HG03565 (cell line): Measurements from ENCODE around the gene REC8.

ENCODE experiments used
- ATAC-seq: cut with Tn5 transposase; IDR thresholded peaks from one replicate; pipeline ENCODE4 v1.9.1; 2021; ENCODE audit warnings: mild to moderate bottlenecking, moderate library complexity; ENCODE audit not compliant: unreplicated experiment

The REC8 gene, protein sequence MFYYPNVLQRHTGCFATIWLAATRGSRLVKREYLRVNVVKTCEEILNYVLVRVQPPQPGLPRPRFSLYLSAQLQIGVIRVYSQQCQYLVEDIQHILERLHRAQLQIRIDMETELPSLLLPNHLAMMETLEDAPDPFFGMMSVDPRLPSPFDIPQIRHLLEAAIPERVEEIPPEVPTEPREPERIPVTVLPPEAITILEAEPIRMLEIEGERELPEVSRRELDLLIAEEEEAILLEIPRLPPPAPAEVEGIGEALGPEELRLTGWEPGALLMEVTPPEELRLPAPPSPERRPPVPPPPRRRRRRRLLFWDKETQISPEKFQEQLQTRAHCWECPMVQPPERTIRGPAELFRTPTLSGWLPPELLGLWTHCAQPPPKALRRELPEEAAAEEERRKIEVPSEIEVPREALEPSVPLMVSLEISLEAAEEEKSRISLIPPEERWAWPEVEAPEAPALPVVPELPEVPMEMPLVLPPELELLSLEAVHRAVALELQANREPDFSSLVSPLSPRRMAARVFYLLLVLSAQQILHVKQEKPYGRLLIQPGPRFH

DNA sequence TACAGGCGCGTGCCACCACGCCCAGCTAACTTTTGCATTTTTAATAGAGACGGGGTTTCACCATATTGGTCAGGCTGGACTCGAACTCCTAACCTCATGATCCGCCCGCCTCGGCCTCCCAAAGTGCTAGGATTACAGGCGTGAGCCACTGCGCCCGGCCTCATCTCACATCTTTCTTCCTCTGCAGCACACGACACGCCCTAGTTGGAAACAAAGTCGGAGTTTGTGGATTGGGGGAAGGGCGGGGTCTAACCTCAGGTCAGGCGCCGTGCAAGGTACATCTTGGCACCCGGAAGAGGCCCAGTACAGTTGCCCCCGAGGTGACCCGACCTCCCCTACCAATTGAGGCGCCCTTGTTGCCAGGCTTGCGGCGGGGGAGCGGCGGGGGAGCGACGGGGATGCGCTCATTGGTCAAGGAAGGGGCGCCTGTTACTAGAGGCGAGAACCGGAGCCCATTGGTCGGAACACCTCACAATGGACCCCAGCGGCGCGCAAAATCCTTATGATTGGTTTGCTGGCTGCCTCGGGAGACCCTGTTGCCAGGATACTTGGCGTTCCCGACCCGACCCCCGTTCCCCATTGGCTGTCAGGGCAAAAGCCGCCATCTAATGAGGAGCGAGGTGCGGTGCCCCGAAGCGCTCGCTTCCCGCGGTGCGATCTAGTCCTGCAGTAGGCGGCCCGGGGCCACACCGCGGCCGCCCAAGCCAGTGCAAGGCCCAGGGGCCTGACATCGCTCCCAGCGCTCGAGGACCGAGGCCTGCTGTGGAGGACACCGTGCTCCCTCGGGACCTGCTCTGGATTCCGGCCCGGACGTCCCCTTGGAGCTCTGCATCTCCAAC is at the start of gene REC8:
Gene REC8 (plus strand): TSS at position 659 of the 839 bp plus-strand sequence. CDS start 473 bp downstream, outside the sequence.
- peak; percentile 67 for ATAC-seq

DNA sequence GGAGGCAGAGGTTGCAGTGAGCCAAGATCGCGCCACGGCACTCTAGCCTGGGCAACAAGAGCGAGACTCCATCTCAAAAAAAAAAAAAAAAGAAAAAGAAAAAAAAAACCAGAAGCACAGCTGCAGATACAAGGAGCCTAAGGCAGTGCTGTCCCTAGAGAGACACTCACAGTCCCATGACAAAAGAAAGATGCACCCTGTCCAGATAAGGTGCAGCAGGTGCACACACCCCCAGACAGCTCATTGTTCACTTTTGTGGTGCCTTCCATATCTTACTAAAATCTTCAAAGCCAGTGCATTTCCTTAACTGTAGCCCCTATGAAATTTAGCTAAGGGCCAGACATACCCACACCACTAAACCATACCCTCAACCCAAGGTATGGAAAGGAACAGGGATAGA is 49.5 kb upstream of the REC8 start:
- no peak for ATAC-seq

DNA sequence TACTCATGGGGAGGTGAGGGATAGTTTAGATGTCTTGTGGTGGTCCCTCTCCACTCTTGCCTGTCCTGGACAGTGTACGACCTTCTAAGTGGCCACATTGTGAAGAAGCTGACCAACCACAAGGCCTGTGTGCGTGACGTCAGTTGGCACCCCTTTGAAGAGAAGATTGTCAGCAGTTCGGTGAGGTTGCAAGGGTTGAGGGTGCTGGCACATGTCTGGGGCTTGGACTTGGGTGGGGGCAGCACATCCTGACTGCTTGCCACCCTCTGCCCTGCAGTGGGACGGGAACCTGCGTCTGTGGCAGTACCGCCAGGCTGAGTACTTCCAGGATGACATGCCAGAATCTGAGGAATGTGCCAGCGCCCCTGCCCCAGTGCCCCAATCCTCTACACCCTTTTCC is 49.0 kb upstream of the REC8 start:
- ATAC-seq: no peak

DNA sequence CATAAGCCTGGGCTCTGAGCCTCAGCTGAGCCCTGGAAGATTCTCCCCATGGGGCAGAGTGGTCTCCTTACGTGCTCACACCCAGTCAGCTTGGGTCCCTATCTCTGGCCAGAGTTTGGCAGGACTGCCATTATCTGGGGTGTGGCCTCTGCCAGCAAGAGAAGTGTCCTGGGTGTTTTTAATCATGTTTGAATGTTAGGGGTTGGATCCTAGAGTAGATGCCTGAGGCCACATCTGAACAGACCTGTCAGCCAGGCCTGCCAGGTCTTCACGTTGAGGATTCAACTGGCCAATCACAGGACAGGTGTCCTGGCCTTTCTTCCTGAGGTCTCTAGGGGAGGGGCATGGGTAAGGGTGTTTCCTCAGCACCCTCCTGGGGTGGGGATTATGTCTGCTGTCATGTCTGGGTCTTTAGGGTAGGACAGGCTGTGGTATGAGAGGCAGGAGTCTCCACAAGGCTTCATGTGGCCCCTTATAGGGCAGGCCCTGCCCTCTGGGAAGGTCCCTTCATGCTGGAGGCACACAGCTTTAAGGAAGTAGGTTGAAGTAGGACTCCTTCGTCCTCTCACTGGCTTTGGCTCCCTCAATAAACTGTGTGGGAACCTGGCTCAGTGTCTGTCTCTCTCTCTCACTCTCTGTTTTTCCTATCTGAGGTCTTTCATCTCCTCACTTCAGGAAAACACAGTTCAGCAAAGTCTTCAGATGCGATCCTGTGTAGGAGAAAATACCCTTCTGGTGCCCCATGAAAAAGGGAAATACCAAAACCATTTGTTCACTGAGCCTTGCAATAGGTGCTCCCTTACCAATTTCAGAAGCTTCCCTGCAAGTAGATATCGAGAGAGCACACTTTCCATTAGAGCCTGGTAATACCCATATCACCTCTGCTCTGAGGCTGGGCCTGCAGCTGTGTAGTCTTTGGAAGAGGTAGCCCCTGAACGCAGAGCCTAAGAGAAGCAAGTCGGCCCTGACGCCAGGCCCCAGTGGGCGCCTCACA is 48.2 kb upstream of the REC8 start:
- peak; percentile 49 for ATAC-seq

DNA sequence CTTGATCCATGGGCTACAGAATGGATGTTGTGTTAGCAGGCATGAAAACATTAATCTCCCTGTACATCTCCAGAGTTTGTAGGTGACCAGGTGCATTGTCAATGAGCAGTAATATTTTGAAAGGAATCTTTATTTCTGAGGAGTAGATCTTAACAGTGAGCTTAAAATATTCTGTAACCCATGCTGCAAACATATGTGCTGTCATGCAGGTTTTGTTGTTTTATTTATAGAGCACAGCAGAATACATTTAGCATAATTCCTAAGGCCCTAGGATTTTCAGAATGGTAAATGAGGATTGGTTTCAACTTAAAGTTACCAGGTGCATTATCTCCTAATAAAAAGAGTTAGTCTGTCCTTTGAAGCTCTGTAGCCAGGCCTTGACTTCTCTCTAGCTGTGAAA is 44.9 kb upstream of the REC8 start:
- no peak for ATAC-seq

DNA sequence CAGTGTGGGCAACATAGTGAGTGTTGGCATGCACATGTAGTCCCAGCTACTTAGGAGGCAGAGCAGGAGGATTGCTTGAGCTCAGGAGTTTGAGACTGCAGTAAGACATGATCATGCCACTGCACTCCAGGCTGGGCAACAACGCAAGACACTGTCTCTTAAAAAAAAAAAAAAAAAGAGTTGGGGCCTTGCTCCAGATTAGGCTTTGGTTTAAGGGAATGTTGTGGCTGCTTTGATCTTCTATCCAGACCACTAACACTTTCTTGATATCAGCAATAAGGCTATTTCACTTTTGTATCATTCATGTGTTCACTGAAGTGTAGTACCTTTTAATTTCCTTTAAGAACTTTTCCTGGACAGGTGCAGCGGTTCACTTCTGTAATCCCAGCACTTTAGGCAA is 44.2 kb upstream of the REC8 start:
- no peak for ATAC-seq

DNA sequence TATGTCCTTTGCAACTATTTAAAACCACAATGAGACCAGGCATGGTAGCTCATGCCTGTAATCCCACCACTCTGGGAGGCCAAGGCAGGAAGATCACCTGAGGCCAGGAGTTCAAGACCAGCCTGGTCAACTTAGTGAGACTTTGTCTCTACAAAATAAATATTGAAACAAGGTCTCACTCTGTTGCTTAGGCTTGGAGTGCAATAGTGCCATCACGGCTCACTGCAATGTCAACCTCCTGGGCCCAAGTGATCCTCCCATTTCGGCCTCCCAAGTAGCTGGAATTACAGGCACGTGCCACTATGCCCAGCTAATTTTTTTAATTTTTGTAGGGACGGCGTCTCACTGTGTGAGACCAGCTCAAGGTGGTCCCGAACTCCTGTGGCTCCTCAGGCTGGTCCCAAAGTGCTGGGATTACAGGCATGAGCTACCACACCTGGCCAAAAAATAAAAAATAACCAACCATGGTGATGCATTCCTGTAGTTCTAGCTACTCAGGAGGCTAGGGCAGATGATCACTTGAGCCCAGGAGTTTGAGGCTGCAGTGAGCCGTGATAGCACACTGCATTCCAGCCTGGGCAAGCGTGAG is 42.4 kb upstream of the REC8 start:
- ATAC-seq: no peak

DNA sequence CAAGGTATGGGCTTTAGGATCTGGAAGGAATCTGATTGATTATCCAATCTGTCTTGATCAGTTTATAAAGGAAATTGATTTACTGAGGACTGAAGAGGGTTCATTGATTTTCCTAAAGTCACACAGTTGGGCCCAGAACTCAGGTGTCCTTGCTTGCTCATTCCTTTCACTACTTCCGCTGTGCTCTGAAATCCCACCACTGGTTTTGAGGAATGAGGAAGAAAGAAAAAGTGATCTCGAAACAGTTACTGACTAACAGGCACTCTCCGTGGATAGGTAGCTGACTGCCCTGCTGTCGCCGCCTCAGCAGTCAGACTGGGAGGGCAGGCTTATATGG is 41.5 kb upstream of the REC8 start, which contains the start of gene FITM1:
Gene FITM1 (plus strand): TSS at position 280 of the 337 bp plus-strand sequence. CDS start 905 bp downstream, outside the sequence.
- no peak for ATAC-seq

DNA sequence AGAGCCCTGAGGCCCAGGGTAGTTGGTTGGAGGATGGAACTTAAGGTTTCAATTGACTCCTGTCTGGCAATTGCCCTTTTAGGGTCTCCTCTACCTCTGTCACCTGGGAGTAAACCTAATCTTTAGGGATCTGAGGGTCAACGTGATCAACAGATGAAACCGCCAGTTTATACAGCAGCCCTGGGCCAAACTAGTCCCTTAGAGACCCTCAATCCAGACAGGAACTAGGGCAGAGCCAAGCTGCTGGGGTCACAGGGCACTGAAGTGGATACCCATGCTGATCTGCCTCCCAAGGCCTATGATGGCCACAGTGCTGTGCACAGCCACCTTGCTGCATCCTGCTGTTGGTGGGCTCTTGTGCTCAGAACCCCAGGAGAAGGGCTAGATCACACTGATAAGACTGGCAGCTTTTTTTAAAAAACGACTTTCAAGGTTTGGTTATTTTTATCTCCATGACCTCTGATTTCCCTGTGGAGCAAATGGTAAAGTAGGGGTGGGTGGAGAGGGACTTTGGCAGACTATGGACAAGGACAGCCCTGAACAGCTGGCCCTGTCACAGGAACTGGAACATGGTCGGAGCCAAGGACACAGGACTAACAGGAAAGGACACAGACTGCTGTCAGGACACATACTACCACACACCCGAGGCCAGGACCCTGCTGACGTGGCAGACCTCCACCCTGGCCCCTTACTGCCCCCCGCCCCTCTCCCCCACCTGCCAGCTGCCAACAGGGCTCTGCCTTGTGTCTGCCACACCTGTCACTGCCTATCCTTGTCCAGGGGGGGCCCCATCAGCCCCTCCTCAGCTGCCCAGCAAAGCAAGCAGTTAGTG is 40.9 kb upstream of the REC8 start:
- ATAC-seq: no peak

DNA sequence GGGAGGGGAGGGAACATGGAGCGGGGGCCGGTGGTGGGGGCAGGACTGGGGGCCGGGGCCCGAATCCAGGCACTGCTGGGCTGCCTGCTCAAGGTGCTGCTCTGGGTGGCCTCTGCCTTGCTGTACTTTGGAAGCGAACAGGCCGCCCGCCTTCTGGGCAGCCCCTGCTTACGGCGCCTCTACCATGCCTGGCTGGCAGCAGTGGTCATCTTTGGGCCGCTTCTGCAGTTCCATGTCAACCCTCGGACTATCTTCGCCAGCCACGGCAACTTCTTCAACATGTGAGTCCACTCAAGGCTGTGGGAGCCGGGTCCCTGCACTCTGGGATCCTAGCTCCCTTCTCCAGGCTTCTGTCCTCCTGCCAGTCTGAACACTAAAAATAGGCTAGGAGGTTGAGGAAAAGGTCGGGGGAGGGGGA is 40.3 kb upstream of the REC8 start:
- no peak for ATAC-seq

DNA sequence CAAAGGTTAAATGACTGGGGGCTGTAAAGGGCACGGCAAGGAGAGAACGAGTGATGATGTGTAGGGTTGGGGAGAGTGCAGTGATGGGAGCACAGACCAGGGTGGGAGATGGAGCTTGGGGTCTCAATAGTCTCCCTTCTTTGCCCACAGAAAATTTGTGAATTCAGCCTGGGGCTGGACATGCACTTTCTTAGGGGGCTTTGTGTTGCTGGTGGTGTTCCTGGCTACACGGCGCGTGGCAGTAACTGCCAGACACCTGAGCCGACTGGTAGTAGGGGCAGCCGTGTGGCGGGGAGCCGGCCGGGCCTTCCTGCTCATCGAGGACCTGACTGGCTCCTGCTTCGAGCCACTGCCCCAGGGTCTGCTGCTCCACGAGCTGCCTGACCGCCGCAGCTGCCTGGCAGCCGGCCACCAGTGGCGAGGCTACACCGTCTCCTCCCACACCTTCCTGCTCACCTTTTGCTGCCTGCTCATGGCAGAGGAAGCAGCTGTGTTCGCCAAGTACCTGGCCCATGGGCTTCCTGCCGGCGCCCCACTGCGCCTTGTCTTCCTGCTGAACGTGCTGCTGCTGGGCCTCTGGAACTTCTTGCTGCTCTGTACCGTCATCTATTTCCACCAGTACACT is 39.7 kb upstream of the REC8 start:
- no peak for ATAC-seq

DNA sequence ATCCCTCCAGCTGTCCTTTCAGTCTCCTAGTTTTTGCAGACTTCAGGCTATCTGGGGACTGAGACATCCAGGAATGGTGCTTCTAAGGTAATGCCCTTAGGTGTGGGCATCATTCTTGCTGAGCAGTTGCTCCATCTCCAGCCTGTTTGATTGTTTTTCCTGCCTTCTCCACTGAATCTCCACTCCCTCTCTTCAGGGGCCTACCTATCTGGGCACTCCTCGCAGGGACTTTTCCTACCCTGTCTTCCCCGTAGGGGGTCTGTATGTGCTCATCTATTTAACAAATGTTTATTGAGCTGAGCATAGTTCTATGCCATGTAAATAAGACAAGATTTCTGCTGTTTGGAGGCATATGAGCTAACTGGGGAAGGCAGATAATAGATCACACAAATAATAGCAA is 38.9 kb upstream of the REC8 start:
- ATAC-seq: no peak

DNA sequence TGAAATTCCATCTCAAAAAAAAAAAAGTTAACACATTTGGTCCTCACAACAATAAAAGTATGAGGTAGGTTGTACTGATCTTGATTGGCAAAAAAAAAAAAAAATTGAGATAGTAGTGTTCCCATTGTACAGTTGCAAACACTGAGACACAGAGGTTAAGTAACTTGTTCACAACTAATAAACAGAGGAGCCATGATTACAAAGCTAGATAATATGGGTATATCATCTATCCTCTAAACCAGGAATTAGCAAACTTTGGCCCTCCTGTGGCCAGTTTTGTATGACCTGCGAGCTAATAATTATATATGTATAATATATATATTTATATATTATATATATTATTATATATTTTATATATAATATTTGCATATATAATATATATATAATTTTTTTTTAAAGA is 38.1 kb upstream of the REC8 start:
- no peak for ATAC-seq

DNA sequence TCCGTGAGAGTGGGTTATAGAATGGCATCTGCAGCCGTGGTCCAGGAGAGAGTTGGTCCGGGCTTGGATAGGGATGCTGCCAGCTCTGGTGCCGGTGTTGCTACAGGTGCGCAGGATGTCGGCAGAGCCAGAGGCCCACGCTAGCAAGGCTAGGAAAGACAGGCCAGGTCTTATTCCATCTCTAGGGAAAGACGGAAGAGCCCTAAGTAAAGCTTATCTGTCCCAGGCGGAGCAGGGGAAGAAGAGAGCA is 36.4 kb upstream of the REC8 start:
- no peak for ATAC-seq

DNA sequence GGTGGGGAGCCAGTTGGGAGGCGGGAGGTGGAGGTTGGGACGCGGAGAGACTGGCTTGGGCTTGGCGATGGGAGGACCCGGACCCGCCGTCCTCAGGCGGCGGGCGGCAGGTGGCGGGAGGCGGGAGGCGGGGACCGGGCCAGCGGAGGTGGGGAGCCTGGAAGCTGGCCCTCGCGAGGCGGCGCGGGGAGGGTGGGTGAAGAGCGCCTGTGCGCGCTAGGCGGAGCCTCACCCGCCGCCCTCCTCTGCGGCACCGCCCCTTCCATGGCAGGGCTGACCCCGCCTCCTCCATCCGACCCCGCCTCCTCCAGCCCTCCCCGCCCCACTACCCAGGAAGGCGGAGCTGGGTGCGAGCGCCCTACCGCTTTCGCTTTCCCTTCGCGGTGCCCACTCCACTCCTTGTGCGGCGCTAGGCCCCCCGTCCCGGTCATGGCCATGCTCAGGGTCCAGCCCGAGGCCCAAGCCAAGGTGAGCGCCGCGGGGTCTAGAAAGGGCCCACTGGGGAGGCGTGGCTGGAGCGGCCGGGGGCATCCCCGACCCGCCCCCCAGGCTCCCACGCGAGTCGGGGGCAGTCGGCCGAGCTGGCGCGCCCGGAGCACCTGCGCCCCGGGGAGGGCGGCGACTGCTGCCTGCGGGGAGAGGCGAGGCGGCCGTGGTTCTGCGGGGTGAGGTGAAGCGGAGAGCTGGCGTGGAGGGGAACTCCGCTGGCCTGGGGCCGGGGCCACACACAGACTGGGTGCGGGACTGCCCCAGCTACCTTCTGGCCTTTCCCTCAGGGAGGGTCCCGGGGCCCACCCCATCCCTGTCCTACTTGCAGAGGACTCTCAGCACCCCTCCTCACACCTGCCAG is 35.8 kb upstream of the REC8 start, which contains the start of gene PSME1:
Gene PSME1 (plus strand): TSS at position 361 of the 850 bp plus-strand sequence. CDS start 69 bp downstream, at position 430.
- peak; percentile 64 for ATAC-seq

DNA sequence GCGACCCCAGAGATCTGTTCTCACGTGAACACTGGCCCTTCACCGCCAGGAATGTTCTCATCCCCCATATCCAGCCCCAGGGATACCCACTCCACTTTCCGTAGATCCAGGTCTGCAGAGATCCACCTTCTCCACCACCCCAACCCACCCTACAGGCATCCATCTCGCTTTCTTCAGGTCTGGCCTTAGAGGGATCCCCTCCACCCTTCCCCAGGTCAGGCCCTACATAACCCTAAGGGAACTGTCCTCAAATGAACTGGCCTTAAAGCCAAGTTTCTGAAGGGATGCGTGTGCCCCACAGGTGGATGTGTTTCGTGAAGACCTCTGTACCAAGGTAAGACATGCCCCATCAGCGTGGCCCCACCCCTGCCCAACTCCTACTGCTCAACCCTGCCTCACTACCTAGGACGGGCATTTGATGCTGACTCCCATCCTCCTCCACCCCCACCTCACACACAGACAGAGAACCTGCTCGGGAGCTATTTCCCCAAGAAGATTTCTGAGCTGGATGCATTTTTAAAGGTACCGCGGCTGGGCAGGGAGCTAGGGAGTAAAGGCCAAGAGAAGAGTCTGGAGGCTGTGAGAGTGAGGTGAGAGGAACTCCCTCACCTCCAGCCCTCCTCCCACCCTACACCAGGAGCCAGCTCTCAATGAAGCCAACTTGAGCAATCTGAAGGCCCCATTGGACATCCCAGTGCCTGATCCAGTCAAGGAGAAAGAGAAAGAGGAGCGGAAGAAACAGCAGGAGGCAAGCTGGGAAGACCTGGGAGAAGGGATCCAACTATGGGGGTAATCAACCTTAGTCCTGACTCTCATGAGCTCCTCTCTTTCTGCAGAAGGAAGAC is 35.0 kb upstream of the REC8 start:
- no peak for ATAC-seq
